Body of pancreas (tissue), 4 donors: ENCODE results near the gene IGSF21.

ENCODE experiments used
- CTCF ChIP-seq, 7 experiments: fragments of 450-650 bp in 4 of 7; fragments of 200-600 bp in 3 of 7; sonication (generic) in 3 of 7; IDR thresholded peaks; one replicate each; pipeline ENCODE4 v1.5.1; 2016 to 2019; ENCODE audit warnings: antibody characterized with exemption in 7 of 7
- POLR2A ChIP-seq, 3 donors: fragments of 450-650 bp; IDR thresholded peaks; one replicate each; pipeline ENCODE4 v1.6.1; 2016; ENCODE audit warnings: antibody characterized with exemption in 3 of 3, mild to moderate bottlenecking in 2 of 3

GRCh38 chr1:18201997-18202719, 94.6 kb downstream of the IGSF21 start:
- no peak for TF ChIP-seq POLR2A (IDR thresholded peaks at IDR 0.05)
- no peak for TF ChIP-seq CTCF (IDR thresholded peaks at IDR 0.05)
